Thoracic aorta (tissue), 2 donors: Measurements from ENCODE around the gene DDR2. TPM values are rescaled to one million over a fixed set of nuclear protein-coding genes. Genes with fewer than 3 reads are reported as not detected.
A peak's percentile ranks its signal among the peaks of the same experiment; 100 is the strongest.

ENCODE experiments used
- ATAC-seq: fragments of 150-250 bp; one replicate; pipeline ENCODE4 v1.8.0; 2017; ENCODE audit warnings: low read depth; ENCODE audit not compliant: insufficient number of reproducible peaks, low FRiP score
- DNase-seq: peaks from one replicate; pipeline ENCODE4 v3.0.0-alpha.2; 2020; ENCODE audit warnings: low spot score
- H3K27ac ChIP-seq, 2 donors: fragments of 200-600 bp; sonication (generic); 1 replicate in 1 of 2; 2 replicates in 1 of 2; pipeline ENCODE4 v1.5.1; 2016; ENCODE audit warnings: mild to moderate bottlenecking in 2 of 2, moderate library complexity in 2 of 2
- H3K27me3 ChIP-seq: fragments of 200-600 bp; sonication (generic); replicated peaks from 2 replicates; pipeline ENCODE4 v1.6.0; 2016; ENCODE audit warnings: mild to moderate bottlenecking; ENCODE audit not compliant: insufficient read depth
- H3K36me3 ChIP-seq: fragments of 200-600 bp; sonication (generic); one replicate; pipeline ENCODE4 v1.5.1; 2016
- H3K4me1 ChIP-seq, 2 donors: fragments of 200-600 bp; sonication (generic); 1 replicate in 1 of 2; 2 replicates in 1 of 2; pipeline versions ENCODE4 v1.5.1 to v1.6.0; 2016; ENCODE audit warnings: low read depth in 2 of 2, mild to moderate bottlenecking in 1 of 2; ENCODE audit not compliant: control insufficient read depth in 1 of 2
- H3K4me3 ChIP-seq: fragments of 200-600 bp; sonication (generic); 2 replicates; pipeline ENCODE4 v1.5.1; 2016; ENCODE audit warnings: mild to moderate bottlenecking
- H3K9me3 ChIP-seq: fragments of 200-600 bp; sonication (generic); 2 replicates; pipeline ENCODE4 v1.5.1; 2016
- total RNA-seq, 2 donors: library from RNA; depleted of rRNA; stranded (reverse); fragments of >200 nt; gene quantifications; one replicate each; pipeline versions ENCODE4 v1.1.0 to v1.2.3, GENCODE V29; 2016
- TF ChIP-seq, protein P1 (sequence below): fragments of 200-600 bp; sonication (generic); IDR thresholded peaks from one replicate; pipeline ENCODE4 v1.5.1; 2019; ENCODE audit warnings: antibody characterized with exemption

DDR2 gene
- total RNA-seq, 2 donors from 2014 or later: 133 to 144 TPM

DNA sequence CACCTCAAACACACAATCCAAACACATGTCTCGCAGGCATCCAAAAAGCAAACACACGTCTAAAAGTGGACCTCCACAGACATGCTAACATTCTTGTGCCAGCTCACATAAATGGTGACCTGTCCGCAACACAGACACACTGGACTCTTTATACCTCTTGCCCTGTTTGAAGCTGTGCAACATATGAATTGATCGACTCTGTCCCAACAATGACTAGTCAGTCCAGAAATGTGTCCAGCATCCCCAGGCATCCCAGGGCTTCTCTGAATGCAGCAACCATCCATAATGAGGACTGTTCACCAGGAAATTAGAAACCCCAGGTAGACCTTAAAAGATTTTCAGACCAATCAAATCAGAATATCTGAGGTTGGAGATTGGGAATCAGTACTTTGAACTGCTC is 3.2 kb downstream of the DDR2 start:
- Histone ChIP-seq H3K4me3 (peak overlapping the region; percentile 78), H3K36me3 (no peaks in the 10 kb centered on the region), H3K27ac (peak overlapping the region in 1 of 2 donors; percentile 9), H3K4me1 (peaks cover 7 to 37% of the 10 kb centered on the region in 2 donors), H3K9me3 (no peaks in the 10 kb centered on the region), H3K27me3 (no peaks in the 10 kb centered on the region)
- no peak for DNase-seq
- TF ChIP-seq, protein P1, sequence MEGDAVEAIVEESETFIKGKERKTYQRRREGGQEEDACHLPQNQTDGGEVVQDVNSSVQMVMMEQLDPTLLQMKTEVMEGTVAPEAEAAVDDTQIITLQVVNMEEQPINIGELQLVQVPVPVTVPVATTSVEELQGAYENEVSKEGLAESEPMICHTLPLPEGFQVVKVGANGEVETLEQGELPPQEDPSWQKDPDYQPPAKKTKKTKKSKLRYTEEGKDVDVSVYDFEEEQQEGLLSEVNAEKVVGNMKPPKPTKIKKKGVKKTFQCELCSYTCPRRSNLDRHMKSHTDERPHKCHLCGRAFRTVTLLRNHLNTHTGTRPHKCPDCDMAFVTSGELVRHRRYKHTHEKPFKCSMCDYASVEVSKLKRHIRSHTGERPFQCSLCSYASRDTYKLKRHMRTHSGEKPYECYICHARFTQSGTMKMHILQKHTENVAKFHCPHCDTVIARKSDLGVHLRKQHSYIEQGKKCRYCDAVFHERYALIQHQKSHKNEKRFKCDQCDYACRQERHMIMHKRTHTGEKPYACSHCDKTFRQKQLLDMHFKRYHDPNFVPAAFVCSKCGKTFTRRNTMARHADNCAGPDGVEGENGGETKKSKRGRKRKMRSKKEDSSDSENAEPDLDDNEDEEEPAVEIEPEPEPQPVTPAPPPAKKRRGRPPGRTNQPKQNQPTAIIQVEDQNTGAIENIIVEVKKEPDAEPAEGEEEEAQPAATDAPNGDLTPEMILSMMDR: no peak
- no peak for ATAC-seq

- Histone ChIP-seq H3K27ac (no peak overlapping the region), H3K36me3 (no peaks in the 10 kb centered on the region), H3K4me3 (no peak overlapping the region), H3K4me1 (peaks cover under 1 to 22% of the 10 kb centered on the region in 2 donors), H3K27me3 (no peaks in the 10 kb centered on the region), H3K9me3 (no peaks in the 10 kb centered on the region)
- TF ChIP-seq, protein P1: no peak
- DNase-seq (no peak), ATAC-seq (no peak)
Measured at GRCh38 chr1:162639718-162640117, 7.5 kb downstream of the DDR2 start.

- H3K9me3 ChIP-seq: no peaks in the 10 kb centered on the region
- peaks cover 0 to 8% of the 10 kb centered on the region in 2 donors for H3K4me1 ChIP-seq
- H3K4me3 ChIP-seq: no peak overlapping the region
- H3K36me3 ChIP-seq: no peaks in the 10 kb centered on the region
- H3K27ac ChIP-seq: no peak overlapping the region
- TF ChIP-seq, protein P1: no peak
- ATAC-seq (no peak), DNase-seq (no peak)
- no peaks in the 10 kb centered on the region for H3K27me3 ChIP-seq
Measured at GRCh38 chr1:162641114-162641513, 8.8 kb downstream of the DDR2 start.

GRCh38 chr1:162644986-162645314 is 12.7 kb downstream of the DDR2 start:
- Histone ChIP-seq H3K4me1 (no peaks in the 10 kb centered on the region), H3K27me3 (no peaks in the 10 kb centered on the region), H3K4me3 (no peak overlapping the region), H3K36me3 (no peaks in the 10 kb centered on the region), H3K27ac (no peak overlapping the region), H3K9me3 (no peaks in the 10 kb centered on the region)
- no peak for DNase-seq
- no peak for ATAC-seq
- TF ChIP-seq, protein P1: no peak

GRCh38 chr1:162645666-162646065 is 13.4 kb downstream of the DDR2 start:
- Histone ChIP-seq H3K36me3 (no peaks in the 10 kb centered on the region), H3K9me3 (no peaks in the 10 kb centered on the region), H3K4me3 (no peak overlapping the region), H3K4me1 (no peaks in the 10 kb centered on the region), H3K27me3 (no peaks in the 10 kb centered on the region), H3K27ac (no peak overlapping the region)
- TF ChIP-seq, protein P1: no peak
- ATAC-seq (no peak), DNase-seq (no peak)
